Naive thymus-derived CD8-positive, alpha-beta T cell (primary cell): Measurements from ENCODE around the gene CDKN3. TPM values are rescaled to one million over a fixed set of nuclear protein-coding genes. Genes with fewer than 3 reads are reported as not detected.
"Not testable (repeated sequence)": the region's sequence is repeated elsewhere in the genome, so short reads cannot be mapped to it uniquely, and the experiment has no call there.

ENCODE experiments used
- ATAC-seq, 2 donors: fragments of 150-1000 bp; cut with Tn5 transposase in 1 of 2; sonication (Bioruptor Pico), chemical (Tn5 transposase) in 1 of 2; 1 replicate in 1 of 2; 2 replicates in 1 of 2; pipeline ENCODE4 v1.10.0; 2021; ENCODE audit warnings: mild to moderate bottlenecking in 2 of 2, moderate library complexity in 2 of 2
- POLR2A ChIA-PET: fragments of 350-600 bp; sonication (Branson Sonifier 250); formaldehyde crosslinking; loops from one replicate; lab custom pipeline; 2021; ENCODE audit warnings: antibody characterized with exemption; lab: Charles Lee
- DNase-seq, 10 donors: peaks; one replicate each; pipeline versions ENCODE4 v3.0.0 to v3.0.0-alpha.2; 2020 to 2022
- H3K27ac Mint-ChIP-seq, 10 donors: one replicate each; pipeline ENCODE4 v1.8.0; 2020 to 2022; ENCODE audit warnings: mild to moderate bottlenecking in 10 of 10, mixed read lengths in 10 of 10, moderate library complexity in 4 of 10, inconsistent platforms in 1 of 10
- H3K27me3 Mint-ChIP-seq, 5 donors: one replicate each; pipeline ENCODE4 v1.8.0; 2021 to 2022; ENCODE audit warnings: mixed read lengths in 5 of 5
- H3K36me3 Mint-ChIP-seq, 3 donors: one replicate each; pipeline ENCODE4 v1.8.0; 2020 to 2022; ENCODE audit warnings: mixed read lengths in 3 of 3, mild to moderate bottlenecking in 2 of 3, inconsistent platforms in 1 of 3
- H3K4me1 Mint-ChIP-seq, 4 donors: one replicate each; pipeline ENCODE4 v1.8.0; 2021 to 2022; ENCODE audit warnings: mixed read lengths in 4 of 4
- H3K4me3 Mint-ChIP-seq, 10 donors: one replicate each; pipeline ENCODE4 v1.8.0; 2020 to 2022; ENCODE audit warnings: mild to moderate bottlenecking in 10 of 10, mixed read lengths in 10 of 10, moderate library complexity in 6 of 10, inconsistent platforms in 1 of 10
- H3K9me3 Mint-ChIP-seq, 9 donors: one replicate each; pipeline ENCODE4 v1.8.0; 2020 to 2022; ENCODE audit warnings: mixed read lengths in 9 of 9, mild to moderate bottlenecking in 3 of 9, inconsistent platforms in 1 of 9, moderate library complexity in 1 of 9
- polyA plus RNA-seq, 3 donors: library from polyadenylated mRNA; unstranded; fragments of 300-500 nt; fragmentation: Illumina TruSeq; gene quantifications; one replicate each; pipeline ENCODE4 v1.2.3, GENCODE V29; 2021
- total RNA-seq, 8 experiments: library from RNA in 2 of 8; stranded (reverse) in 2 of 8; gene quantifications; one replicate each; pipeline ENCODE4 v1.2.3 and lab custom pipeline; 2021 to 2026

Gene CDKN3
- total and polyA plus RNA-seq, 5 experiments from 2014 or later, result 1.1 to 3.2 (median 2.2) TPM

GRCh38 chr14:54378893-54379292 is 17.9 kb upstream of the CDKN3 start:
- DNase-seq, POLR2A ChIA-PET, H3K4me3 Mint-ChIP-seq, H3K9me3 Mint-ChIP-seq, ATAC-seq, H3K4me1 Mint-ChIP-seq, H3K27ac Mint-ChIP-seq, H3K36me3 Mint-ChIP-seq: not testable (repeated sequence)
- peaks cover 5 to 11% (median 6%) of the 10 kb centered on the region in 5 donors for H3K27me3 Mint-ChIP-seq

DNA sequence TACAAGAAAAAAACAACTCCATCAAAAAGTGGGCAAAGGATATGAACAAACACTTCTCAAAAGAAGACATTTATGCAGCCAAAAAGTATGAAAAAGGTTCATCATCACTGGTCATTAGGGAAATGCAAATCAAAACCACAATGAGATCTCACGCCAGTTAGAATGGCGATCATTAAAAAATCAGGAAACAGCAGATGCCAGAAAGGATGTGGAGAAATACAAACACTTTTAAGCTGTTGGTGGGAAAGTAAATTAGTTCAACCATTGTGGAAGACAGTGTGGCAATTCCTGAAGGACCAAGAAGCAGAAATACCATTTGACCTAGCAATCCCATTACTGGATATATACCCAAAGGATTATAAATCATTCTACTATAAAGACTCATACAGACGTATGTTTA is 16.2 kb upstream of the CDKN3 start:
- H3K27ac Mint-ChIP-seq, POLR2A ChIA-PET, ATAC-seq, H3K4me1 Mint-ChIP-seq, DNase-seq, H3K36me3 Mint-ChIP-seq, H3K4me3 Mint-ChIP-seq, H3K9me3 Mint-ChIP-seq: not testable (repeated sequence)
- H3K27me3 Mint-ChIP-seq, result peaks cover 3 to 11% (median 6%) of the 10 kb centered on the region in 5 donors

- Mint-ChIP-seq H3K27ac (no peak overlapping the region), H3K4me3 (no peak overlapping the region), H3K27me3 (peaks cover 3 to 9% (median 6%) of the 10 kb centered on the region in 5 donors), H3K36me3 (no peaks in the 10 kb centered on the region), H3K9me3 (peaks cover 0 to 3% (median 0%) of the 10 kb centered on the region in 9 donors), H3K4me1 (peaks cover 0 to 5% (median 0%) of the 10 kb centered on the region in 4 donors)
- no peak for DNase-seq
- no peak for ATAC-seq
- POLR2A ChIA-PET, result no interaction called here
These were observed 15.0 kb upstream of the CDKN3 start for GRCh38 chr14:54381821-54382220.

DNA sequence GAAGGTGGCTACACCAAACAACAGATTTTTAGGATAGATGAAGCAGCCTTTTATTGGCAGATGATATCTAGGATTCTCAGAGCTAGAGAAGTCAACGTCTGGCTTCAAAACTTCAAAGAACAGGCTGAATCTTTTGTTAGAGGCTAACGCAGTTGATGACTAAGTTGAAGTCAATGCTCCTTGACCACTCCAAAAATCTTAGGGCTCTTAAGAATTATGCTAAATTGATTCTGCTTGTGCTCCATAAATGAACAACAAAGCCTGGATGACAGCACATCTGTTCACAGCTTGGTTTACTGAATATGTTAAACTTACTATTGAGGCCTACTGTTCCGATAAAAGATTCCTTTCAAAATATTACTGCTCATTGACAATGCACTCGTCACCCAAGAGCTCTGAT is 13.0 kb upstream of the CDKN3 start:
- Mint-ChIP-seq H3K4me3 (no peak overlapping the region), H3K4me1 (peaks cover 0 to 5% (median 0%) of the 10 kb centered on the region in 4 donors), H3K9me3 (peaks cover 0 to 3% (median 0%) of the 10 kb centered on the region in 9 donors), H3K27ac (no peak overlapping the region), H3K27me3 (peaks cover 2 to 20% (median 9%) of the 10 kb centered on the region in 5 donors), H3K36me3 (no peaks in the 10 kb centered on the region)
- DNase-seq (no peak), ATAC-seq (no peak)
- POLR2A ChIA-PET, result no interaction called here

DNA sequence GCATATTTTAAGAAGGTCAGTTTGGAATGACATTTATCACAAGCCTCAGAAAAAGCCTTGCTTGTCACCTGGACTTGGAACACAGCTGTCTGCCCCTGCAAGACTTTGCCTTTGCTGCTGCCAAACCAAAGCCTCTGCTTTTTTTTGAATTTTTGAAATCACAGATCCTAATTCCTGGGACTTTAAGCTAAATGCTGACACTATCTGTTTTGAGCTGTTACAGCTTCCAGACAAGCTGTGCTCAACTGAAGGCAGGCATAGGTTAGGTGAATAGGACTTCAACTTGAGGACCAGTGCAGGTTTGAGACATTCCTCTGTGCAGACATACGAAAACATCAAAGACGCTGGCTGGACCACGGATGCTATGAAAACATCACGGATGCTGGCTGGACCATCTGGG is 11.3 kb upstream of the CDKN3 start:
- Mint-ChIP-seq H3K9me3 (no peaks in the 10 kb centered on the region), H3K27ac (no peak overlapping the region), H3K27me3 (peaks cover 2 to 26% (median 9%) of the 10 kb centered on the region in 5 donors), H3K4me1 (no peaks in the 10 kb centered on the region), H3K4me3 (no peak overlapping the region), H3K36me3 (no peaks in the 10 kb centered on the region)
- no peak for ATAC-seq
- POLR2A ChIA-PET, result no interaction called here
- DNase-seq, result no peak

DNA sequence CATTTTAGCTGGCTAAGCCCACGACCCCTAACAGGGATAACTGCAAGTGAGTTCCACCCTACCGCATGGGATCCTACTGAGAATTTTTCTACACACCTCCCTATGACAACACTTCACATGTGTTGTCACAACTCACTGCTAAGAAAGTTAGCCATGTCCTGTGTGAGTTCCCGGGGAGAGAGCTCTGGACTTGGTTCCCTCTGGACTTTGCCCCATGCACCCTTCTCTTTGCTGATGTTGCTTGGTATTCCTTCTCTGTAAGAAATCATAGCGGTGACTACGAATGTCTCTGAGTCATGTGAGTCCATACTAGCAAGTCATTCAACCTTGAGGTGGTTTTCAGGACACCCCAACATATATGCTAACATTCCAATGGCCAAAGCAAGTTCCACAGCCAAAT is 9.5 kb upstream of the CDKN3 start:
- Mint-ChIP-seq H3K36me3 (no peaks in the 10 kb centered on the region), H3K4me3 (no peak overlapping the region), H3K27ac (no peak overlapping the region), H3K9me3 (no peaks in the 10 kb centered on the region), H3K4me1 (no peaks in the 10 kb centered on the region), H3K27me3 (peaks cover 2 to 26% (median 7%) of the 10 kb centered on the region in 5 donors)
- no peak for DNase-seq
- POLR2A ChIA-PET, result no interaction called here
- ATAC-seq, result no peak

DNA sequence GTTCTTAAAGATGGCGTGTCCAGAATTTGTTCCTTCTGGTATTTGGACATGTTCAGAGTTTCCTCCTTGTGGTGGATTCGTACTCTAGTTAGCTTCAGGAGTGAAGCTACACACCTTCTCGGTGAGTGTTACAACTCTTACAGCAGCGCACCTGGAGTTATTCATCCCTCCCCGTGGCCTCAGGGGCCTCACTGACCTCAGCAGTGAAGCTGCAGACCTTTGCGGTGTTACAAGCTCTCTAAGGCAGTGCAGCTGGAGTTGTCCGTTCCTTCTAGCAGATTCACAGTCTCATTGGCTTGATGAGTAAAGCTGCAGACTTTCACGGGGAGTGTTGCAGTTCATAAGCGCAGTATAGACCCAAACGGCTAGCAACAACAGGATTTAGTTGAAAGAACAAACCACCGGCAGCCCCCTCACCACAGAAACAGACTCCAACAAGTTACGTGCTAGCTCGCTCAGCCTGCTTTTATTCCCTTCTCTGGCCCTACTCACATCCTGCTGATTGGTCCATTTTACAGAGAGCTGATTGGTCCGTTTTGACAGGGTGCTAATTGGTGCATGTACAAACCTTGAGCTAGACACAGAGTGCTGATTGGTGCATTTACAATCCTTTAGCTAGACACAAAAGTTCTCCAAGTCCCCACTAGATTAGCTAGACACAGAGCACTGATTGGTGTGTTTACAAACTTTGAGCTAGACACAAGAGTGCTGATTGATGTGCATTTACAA is 4.5 kb upstream of the CDKN3 start:
- POLR2A ChIA-PET, result no interaction called here
- H3K9me3 Mint-ChIP-seq, result no peaks in the 10 kb centered on the region
- peaks cover 2 to 21% (median 4%) of the 10 kb centered on the region in 5 donors for H3K27me3 Mint-ChIP-seq
- no peaks in the 10 kb centered on the region for H3K36me3 Mint-ChIP-seq
- ATAC-seq, result no peak
- H3K27ac Mint-ChIP-seq, result no peak overlapping the region
- peaks cover 2 to 9% (median 7%) of the 10 kb centered on the region in 4 donors for H3K4me1 Mint-ChIP-seq
- H3K4me3 Mint-ChIP-seq, result no peak overlapping the region
- DNase-seq, result no peak

- Mint-ChIP-seq H3K4me1 (peaks cover 2 to 18% (median 9%) of the 10 kb centered on the region in 4 donors), H3K27me3 (peaks cover 0 to 12% (median 4%) of the 10 kb centered on the region in 5 donors)
- DNase-seq, H3K27ac Mint-ChIP-seq, H3K4me3 Mint-ChIP-seq, POLR2A ChIA-PET, H3K36me3 Mint-ChIP-seq, ATAC-seq, H3K9me3 Mint-ChIP-seq: not testable (repeated sequence)
These were observed 3.6 kb upstream of the CDKN3 start for GRCh38 chr14:54392986-54393884.

DNA sequence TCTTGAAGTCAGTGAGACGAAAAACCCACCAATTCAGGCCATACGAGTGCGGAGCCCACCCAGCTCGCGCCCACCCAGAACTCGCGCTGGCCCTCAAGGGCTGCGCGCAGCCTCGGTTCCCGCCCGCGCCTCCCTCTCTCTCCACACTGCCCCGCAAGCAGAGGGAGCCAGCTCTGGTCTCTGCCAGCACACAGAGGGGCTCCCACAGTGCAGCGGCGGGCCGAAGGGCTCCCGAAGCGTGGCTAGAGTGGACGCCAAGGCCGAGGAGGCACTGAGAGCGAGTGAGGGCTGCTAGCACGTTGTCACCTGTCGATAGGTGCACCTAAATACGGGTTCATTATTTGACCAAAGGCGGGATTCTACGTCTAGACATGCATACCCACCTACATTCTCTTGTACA is 2.2 kb upstream of the CDKN3 start:
- peaks cover 2 to 26% (median 10%) of the 10 kb centered on the region in 4 donors for H3K4me1 Mint-ChIP-seq
- POLR2A ChIA-PET, result no interaction called here
- ATAC-seq (no peak), DNase-seq (no peak)
- H3K4me3 Mint-ChIP-seq, result no peak overlapping the region
- H3K36me3 Mint-ChIP-seq, result no peaks in the 10 kb centered on the region
- H3K27ac Mint-ChIP-seq, result no peak overlapping the region
- no peaks in the 10 kb centered on the region for H3K9me3 Mint-ChIP-seq
- peaks cover 0 to 3% (median 0%) of the 10 kb centered on the region in 5 donors for H3K27me3 Mint-ChIP-seq

GRCh38 chr14:54395284-54395683 is 1.5 kb upstream of the CDKN3 start:
- POLR2A ChIA-PET, result interaction anchor here (1.3 kb wide), 1 partner anchor 23 kb away, joined by 3 read pairs; no protein-coding TSS in a partner anchor
- H3K27me3 Mint-ChIP-seq, result peaks cover 0 to 3% (median 0%) of the 10 kb centered on the region in 5 donors
- peaks cover 2 to 26% (median 10%) of the 10 kb centered on the region in 4 donors for H3K4me1 Mint-ChIP-seq
- DNase-seq, result no peak
- no peak overlapping the region for H3K27ac Mint-ChIP-seq
- H3K9me3 Mint-ChIP-seq, result no peaks in the 10 kb centered on the region
- no peak for ATAC-seq
- H3K4me3 Mint-ChIP-seq, result peak overlapping the region in 3 of 10 donors; percentile 18 to 57 (median 39)
- no peaks in the 10 kb centered on the region for H3K36me3 Mint-ChIP-seq

DNA sequence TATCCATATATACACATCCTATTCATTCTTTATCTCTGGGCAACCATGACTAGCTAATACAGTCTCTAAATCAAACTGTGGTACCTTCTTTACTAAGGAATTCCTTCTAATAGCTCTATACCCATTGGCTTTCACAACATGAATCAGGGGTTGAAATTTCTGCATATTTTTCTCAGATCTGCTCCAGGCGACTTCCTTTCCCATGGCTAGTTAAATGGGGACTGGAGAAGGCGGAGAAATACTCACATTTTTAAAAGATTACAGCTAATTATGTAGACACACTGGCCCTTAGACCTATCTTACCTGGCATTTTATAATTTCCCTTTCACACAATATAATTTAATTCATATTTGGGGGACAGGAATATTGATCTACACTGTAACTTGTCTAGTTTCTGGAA is 1.1 kb upstream of the CDKN3 start:
- ATAC-seq (no peak), DNase-seq (no peak)
- Mint-ChIP-seq H3K27ac (no peak overlapping the region), H3K4me1 (peaks cover 2 to 26% (median 10%) of the 10 kb centered on the region in 4 donors), H3K9me3 (no peaks in the 10 kb centered on the region), H3K27me3 (peaks cover 0 to 3% (median 0%) of the 10 kb centered on the region in 5 donors), H3K36me3 (no peaks in the 10 kb centered on the region), H3K4me3 (peak overlapping the region in 6 of 10 donors; percentile 14 to 63 (median 32))
- POLR2A ChIA-PET, result interaction anchor here (1.3 kb wide), 1 partner anchor 23 kb away, joined by 3 read pairs; no protein-coding TSS in a partner anchor

DNA sequence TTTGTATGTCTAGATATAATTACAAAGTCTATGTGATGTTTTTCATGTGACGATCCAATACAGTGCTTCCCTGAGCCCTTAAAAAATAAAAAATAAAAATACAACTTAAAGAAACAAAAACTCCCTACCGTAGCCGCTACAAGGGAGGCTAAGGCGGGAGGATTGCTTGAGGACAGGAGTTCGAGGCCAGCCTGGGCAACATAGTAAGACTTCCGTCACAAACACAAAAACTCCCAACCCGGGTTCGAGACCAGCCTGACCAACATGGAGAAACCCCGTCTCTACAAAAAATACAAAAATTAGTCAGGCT is 669 bp upstream of the CDKN3 start:
- POLR2A ChIA-PET, result interaction anchor here (1.3 to 1.7 kb wide), 2 partner anchors 22 to 46 kb away, joined by 3 to 5 read pairs; no protein-coding TSS in a partner anchor
- DNase-seq (no peak), ATAC-seq (no peak)
- H3K9me3 Mint-ChIP-seq, result no peaks in the 10 kb centered on the region
- peaks cover 0 to 2% (median 0%) of the 10 kb centered on the region in 5 donors for H3K27me3 Mint-ChIP-seq
- peak overlapping the region; percentile 78 to 95 (median 86) for H3K4me3 Mint-ChIP-seq
- no peaks in the 10 kb centered on the region for H3K36me3 Mint-ChIP-seq
- peak overlapping the region in 9 of 10 donors; percentile 2 to 93 (median 66) for H3K27ac Mint-ChIP-seq
- H3K4me1 Mint-ChIP-seq, result peaks cover 2 to 26% (median 10%) of the 10 kb centered on the region in 4 donors

GRCh38 chr14:54399560-54399959 is 2.8 kb downstream of the CDKN3 start:
- ATAC-seq (no peak), DNase-seq (no peak)
- H3K27me3 Mint-ChIP-seq, result no peaks in the 10 kb centered on the region
- H3K27ac Mint-ChIP-seq, result no peak overlapping the region
- H3K4me1 Mint-ChIP-seq, result peaks cover 2 to 26% (median 10%) of the 10 kb centered on the region in 4 donors
- POLR2A ChIA-PET, result no interaction called here
- peaks cover 0 to 6% (median 0%) of the 10 kb centered on the region in 3 donors for H3K36me3 Mint-ChIP-seq
- H3K9me3 Mint-ChIP-seq, result peaks cover 0 to 2% (median 0%) of the 10 kb centered on the region in 9 donors
- peak overlapping the region in 2 of 10 donors; percentile 56 to 61 for H3K4me3 Mint-ChIP-seq
